Cardiac muscle cell (in vitro differentiated cells and primary cell): ENCODE measurements around the gene CLPX. TPM values are rescaled to one million over a fixed set of nuclear protein-coding genes. Genes with fewer than 3 reads are reported as not detected.

Experiments used
- DNase-seq, 2 donors: peaks; one replicate each; pipeline versions ENCODE4 v3.0.0 to v3.0.0-alpha.2; 2010 to 2017; ENCODE audit warnings: low read depth in 1 of 2, low spot score in 1 of 2
- H3K27ac ChIP-seq: fragments of 200-600 bp; sonication (generic); 2 replicates; pipeline ENCODE4 v1.5.1; 2016
- H3K27me3 ChIP-seq: fragments of 200-600 bp; sonication (generic); 2 replicates; pipeline ENCODE4 v1.6.0; 2016; ENCODE audit warnings: control low read depth
- H3K36me3 ChIP-seq: fragments of 200-600 bp; sonication (generic); 2 replicates; pipeline ENCODE4 v1.5.1; 2016; ENCODE audit warnings: control low read depth
- H3K4me1 ChIP-seq: fragments of 200-600 bp; sonication (generic); 2 replicates; pipeline ENCODE4 v1.8.1; 2017; ENCODE audit warnings: low read depth, mild to moderate bottlenecking, mixed run types
- H3K4me3 ChIP-seq: fragments of 200-600 bp; sonication (generic); 2 replicates; pipeline ENCODE4 v1.5.1; 2016; ENCODE audit warnings: mild to moderate bottlenecking
- H3K9me3 ChIP-seq: fragments of 200-600 bp; sonication (generic); 2 replicates; pipeline ENCODE4 v1.5.1; 2017; ENCODE audit warnings: low read depth, mild to moderate bottlenecking, control low read depth
- CTCF ChIP-seq: IDR thresholded peaks from 2 replicates; pipeline ENCODE4 v1.5.1; 2012; ENCODE audit warnings: low read depth, mild to moderate bottlenecking, low read length
- polyA plus RNA-seq: library from polyadenylated mRNA; unstranded; fragments of >200 nt; fragmentation: Nextera tagmentation; extraction: Ambion mirVana; gene quantifications from 2 replicates; pipeline ENCODE4 v1.2.1, GENCODE V29; 2016
- total RNA-seq: library from RNA; depleted of rRNA; stranded (reverse); fragments of >200 nt; gene quantifications from 2 replicates; pipeline ENCODE4 v1.2.3, GENCODE V29; 2016

CLPX gene
- total and polyA plus RNA-seq, 2 experiments from 2014 or later: 31.2 to 55.2 TPM

GRCh38 chr15:65176056-65176455 lies 9.1 kb downstream of the CLPX start:
- Histone ChIP-seq H3K9me3 (no peaks in the 10 kb centered on the region), H3K27me3 (no peaks in the 10 kb centered on the region), H3K27ac (no peak overlapping the region), H3K4me1 (no peaks in the 10 kb centered on the region), H3K4me3 (no peak overlapping the region), H3K36me3 (peaks cover 60% of the 10 kb centered on the region)
- TF ChIP-seq CTCF: no peak
- DNase-seq: no peak

DNA sequence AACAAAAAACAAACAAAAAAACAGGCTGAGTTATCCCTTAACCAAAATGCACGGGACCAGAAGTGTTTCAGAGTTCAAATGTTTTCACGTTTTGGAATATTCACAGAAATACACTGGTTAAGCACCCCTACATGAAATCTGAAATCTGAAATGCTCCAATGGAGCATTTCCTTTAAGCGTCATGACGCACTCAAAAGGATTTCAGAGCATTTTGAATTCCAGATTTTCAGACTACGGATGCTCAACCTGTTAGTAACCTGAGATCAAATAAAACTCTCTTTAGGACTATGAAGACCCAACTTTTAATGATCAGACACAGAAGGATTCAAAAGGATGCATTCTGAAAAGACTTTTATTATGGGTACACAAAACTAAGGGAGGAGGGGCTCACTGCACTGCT lies 9.6 kb downstream of the CLPX start:
- no peak for TF ChIP-seq CTCF
- Histone ChIP-seq H3K27me3 (no peaks in the 10 kb centered on the region), H3K27ac (no peak overlapping the region), H3K4me1 (no peaks in the 10 kb centered on the region), H3K9me3 (no peaks in the 10 kb centered on the region), H3K4me3 (no peak overlapping the region), H3K36me3 (peaks cover 62% of the 10 kb centered on the region)
- no peak for DNase-seq

GRCh38 chr15:65174509-65174908 lies 10.6 kb downstream of the CLPX start:
- H3K36me3 ChIP-seq: peaks cover 63% of the 10 kb centered on the region
- no peak for TF ChIP-seq CTCF

GRCh38 chr15:65172531-65172930 lies 12.6 kb downstream of the CLPX start:
- no peaks in the 10 kb centered on the region for H3K27me3 ChIP-seq
- H3K27ac ChIP-seq: no peak overlapping the region
- TF ChIP-seq CTCF: no peak
- no peaks in the 10 kb centered on the region for H3K9me3 ChIP-seq
- peaks cover 48% of the 10 kb centered on the region for H3K36me3 ChIP-seq
- H3K4me3 ChIP-seq: no peak overlapping the region
- H3K4me1 ChIP-seq: no peaks in the 10 kb centered on the region
- DNase-seq: no peak

More at GRCh38 chr15:65174509-65174908, 10.6 kb downstream of the CLPX start:
- no peak for DNase-seq
- H3K4me3 ChIP-seq: no peak overlapping the region
- H3K4me1 ChIP-seq: no peaks in the 10 kb centered on the region
- no peak overlapping the region for H3K27ac ChIP-seq
- no peaks in the 10 kb centered on the region for H3K9me3 ChIP-seq
- H3K27me3 ChIP-seq: no peaks in the 10 kb centered on the region

- Histone ChIP-seq H3K4me3 (no peak overlapping the region), H3K27me3 (no peaks in the 10 kb centered on the region), H3K36me3 (peaks cover 44% of the 10 kb centered on the region), H3K9me3 (no peaks in the 10 kb centered on the region), H3K4me1 (no peaks in the 10 kb centered on the region), H3K27ac (no peak overlapping the region)
- no peak for DNase-seq
- TF ChIP-seq CTCF: no peak
Measured at GRCh38 chr15:65171428-65171827, 13.7 kb downstream of the CLPX start.

DNA sequence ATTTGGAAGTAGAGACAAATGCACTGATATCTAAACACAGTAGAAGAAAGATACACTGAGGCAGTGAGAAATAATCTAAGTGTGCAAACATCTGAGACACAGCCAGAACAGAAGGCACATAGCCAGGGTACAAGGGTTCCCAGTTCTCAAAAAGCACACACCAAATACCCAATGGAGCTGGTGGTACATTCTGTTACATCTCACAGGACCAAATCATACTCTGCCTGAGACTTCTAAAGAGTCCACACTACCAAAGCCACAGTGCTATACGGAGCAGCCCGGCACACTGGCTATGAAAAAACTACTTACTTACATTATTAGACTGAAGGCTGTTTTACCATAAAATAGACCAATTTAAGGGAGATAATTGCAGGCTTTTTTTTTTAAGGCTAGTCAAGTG lies 19.3 kb downstream of the CLPX start:
- Histone ChIP-seq H3K4me1 (no peaks in the 10 kb centered on the region), H3K9me3 (no peaks in the 10 kb centered on the region), H3K4me3 (no peak overlapping the region), H3K27me3 (no peaks in the 10 kb centered on the region), H3K27ac (no peak overlapping the region), H3K36me3 (peaks cover 48% of the 10 kb centered on the region)
- TF ChIP-seq CTCF: no peak
- no peak for DNase-seq
